Breast epithelium (tissue), 3 donors: ENCODE data around the gene SYT6.

Experiments
- CTCF ChIP-seq, 3 donors: fragments of 450-650 bp; IDR thresholded peaks; one replicate each; pipeline ENCODE4 v1.5.1; 2016 to 2017; ENCODE audit warnings: antibody characterized with exemption in 3 of 3, mild to moderate bottlenecking in 3 of 3, moderate library complexity in 3 of 3
- POLR2AphosphoS5 ChIP-seq, 3 donors: sonication (generic); formaldehyde crosslinking; IDR thresholded peaks; one replicate each; pipeline ENCODE4 v1.6.1; 2017; ENCODE audit warnings: antibody characterized with exemption in 3 of 3

- TF ChIP-seq CTCF (IDR thresholded peaks at IDR 0.05) = no peak
- TF ChIP-seq POLR2AphosphoS5 (IDR thresholded peaks at IDR 0.05) = no peak
Observed at GRCh38 chr1:114054148-114054547, 99.5 kb downstream of the SYT6 start.
